A549 (cell line): ENCODE data around the gene PIK3R4. TPM values are rescaled to one million over a fixed set of nuclear protein-coding genes. Genes with fewer than 3 reads are reported as not detected.

Experiments
- ATAC-seq, 2 experiments: fragments of 200-7000 bp in 1 of 2; fragments of >200 bp in 1 of 2; cut with Nextera tagmentation in 1 of 2; cut with Tn5 transposase in 1 of 2; 3 replicates each; pipeline versions ENCODE4 v1.8.0 to v1.9.1; 2018 to 2020; ENCODE audit warnings: mild to moderate bottlenecking in 1 of 2, moderate library complexity in 1 of 2
- CTCF ChIA-PET: fragments of 300-600 bp; sonication (Branson Sonifier 250); formaldehyde crosslinking; extraction: SDS; loops from one replicate; lab custom pipeline; 2021; ENCODE audit warnings: antibody characterized with exemption, inconsistent platforms; lab: Yijun Ruan, JAX
- POLR2A ChIA-PET: fragments of 350-600 bp; formaldehyde crosslinking; extraction: SDS; loops from one replicate; lab custom pipeline; 2021; ENCODE audit warnings: antibody characterized with exemption, inconsistent platforms; lab: Yijun Ruan, JAX
- DNase-seq, 2 experiments: peaks; one replicate each; pipeline versions ENCODE4 v3.0.0 to v3.0.0-alpha.2; 2011 to 2016; ENCODE audit warnings: low read depth in 1 of 2, low spot score in 1 of 2
- FAIRE-seq: peaks from 2 replicates; lab custom pipeline; 2011; peaks lifted over from hg19 to GRCh38; lab: Jason Lieb, UNC
- H3K27ac ChIP-seq, 2 experiments: fragments of >200 bp; sonication (Bioruptor Twin); formaldehyde crosslinking; 3 replicates each; pipeline ENCODE4 v1.5.1; 2016 to 2017
- H3K4me1 ChIP-seq: fragments of >200 bp; sonication (Bioruptor Twin); formaldehyde crosslinking; 3 replicates; pipeline ENCODE4 v1.6.1; 2016
- H3K4me2 ChIP-seq: fragments of >200 bp; sonication (Bioruptor Twin); formaldehyde crosslinking; 3 replicates; pipeline ENCODE4 v1.6.1; 2016
- H3K4me3 ChIP-seq: fragments of >200 bp; sonication (Bioruptor Twin); formaldehyde crosslinking; 3 replicates; pipeline ENCODE4 v1.5.1; 2016
- H3K9me3 ChIP-seq: fragments of >200 bp; sonication (Bioruptor Twin); formaldehyde crosslinking; 3 replicates; pipeline ENCODE4 v1.6.1; 2016
- CBX8 ChIP-seq: fragments of 200-600 bp; sonication (generic); IDR thresholded peaks from 2 replicates; pipeline ENCODE4 v1.6.1; 2016
- CEBPB ChIP-seq, 2 experiments: fragments of >200 bp in 1 of 2; sonication (Bioruptor Twin) in 1 of 2; formaldehyde crosslinking in 1 of 2; IDR thresholded peaks; 2 replicates each; pipeline ENCODE4 v1.6.1; 2012 to 2016
- CHD2 ChIP-seq: fragments of 150-350 bp; IDR thresholded peaks from 2 replicates; pipeline ENCODE4 v1.6.1; 2014; ENCODE audit warnings: low read length; ENCODE audit not compliant: partially characterized antibody
- EHF ChIP-seq: fragments of 250-450 bp; sonication (Bioruptor Pico); IDR thresholded peaks from 2 replicates; pipeline ENCODE4 v1.5.0; 2020; ENCODE audit warnings: mild to moderate bottlenecking
- EP300 ChIP-seq, 2 experiments: fragments of >200 bp; sonication (Bioruptor Twin); formaldehyde crosslinking; IDR thresholded peaks; 2 replicates in 1 of 2; 3 replicates in 1 of 2; pipeline ENCODE4 v1.6.1; 2016 to 2017
- FOSL2 ChIP-seq, 2 experiments: fragments of 450-650 bp in 1 of 2; fragments of >200 bp in 1 of 2; sonication (Bioruptor Twin) in 1 of 2; formaldehyde crosslinking; IDR thresholded peaks; 2 replicates each; pipeline versions ENCODE4 v1.5.0 to v1.6.1; 2016 to 2020; ENCODE audit warnings: mild to moderate bottlenecking in 1 of 2, moderate library complexity in 1 of 2
- FOXS1 ChIP-seq: fragments of 250-450 bp; sonication (Bioruptor Pico); IDR thresholded peaks from 2 replicates; pipeline ENCODE4 v1.5.0; 2020; ENCODE audit warnings: mild to moderate bottlenecking, moderate library complexity
- HDAC2 ChIP-seq: fragments of 200-600 bp; sonication (generic); IDR thresholded peaks from 2 replicates; pipeline ENCODE4 v1.6.1; 2016
- HOXA7 ChIP-seq: fragments of 250-450 bp; sonication (Bioruptor Pico); IDR thresholded peaks from 2 replicates; pipeline ENCODE4 v1.5.0; 2020; ENCODE audit warnings: mild to moderate bottlenecking, moderate library complexity
- KDM5A ChIP-seq: fragments of 200-600 bp; sonication (generic); IDR thresholded peaks from 2 replicates; pipeline ENCODE4 v1.6.1; 2016; ENCODE audit warnings: antibody characterized with exemption, mild to moderate bottlenecking
- MAFK ChIP-seq: fragments of 450-650 bp; IDR thresholded peaks from 2 replicates; pipeline ENCODE4 v1.6.1; 2014; ENCODE audit not compliant: partially characterized antibody
- MAZ ChIP-seq: fragments of 150-350 bp; IDR thresholded peaks from 2 replicates; pipeline ENCODE4 v1.6.1; 2014; ENCODE audit warnings: antibody characterized with exemption, low read depth, low read length, borderline replicate concordance
- NFE2L2 ChIP-seq: fragments of 150-350 bp; conservative IDR thresholded peaks from 2 replicates; pipeline ENCODE4 v1.6.1; 2014; ENCODE audit warnings: low read length
- NPAS2 ChIP-seq: fragments of 250-450 bp; sonication (Bioruptor Pico); IDR thresholded peaks from 2 replicates; pipeline ENCODE4 v1.8.0; 2022; ENCODE audit warnings: mild to moderate bottlenecking, moderate library complexity, borderline replicate concordance
- POLR2AphosphoS2 ChIP-seq: conservative IDR thresholded peaks from 2 replicates; pipeline ENCODE4 v1.6.1; 2012; ENCODE audit warnings: low read length, improper control_type of control experiment, inconsistent platforms
- TP53 ChIP-seq: fragments of 250-450 bp; sonication (Bioruptor Pico); IDR thresholded peaks from 2 replicates; pipeline ENCODE4 v1.5.0; 2021; ENCODE audit warnings: mild to moderate bottlenecking, moderate library complexity
- WGBS: methylation state at CpG from one replicate; pipeline ENCODE4 v1.1.6; 2017; ENCODE audit errors: missing lambda C conversion rate; 5-methylcytosine and 5-hydroxymethylcytosine counted together
- polyA plus RNA-seq, 4 experiments: library from polyadenylated mRNA; depleted of rRNA in 3 of 4; stranded (reverse); fragments of >200 nt; fragmentation: RNase III in 1 of 4; extraction: RNeasy Plus Mini Kit Qiagen cat#74134 plus additional on column Dnase treatment in 1 of 4; gene quantifications; 2 replicates in 3 of 4; 3 replicates in 1 of 4; pipeline ENCODE4 v1.2.3, GENCODE V29; 2011 to 2017
- TF ChIP-seq, protein P1 (sequence below): fragments of 450-650 bp; IDR thresholded peaks from 2 replicates; pipeline ENCODE4 v1.6.1; 2014; ENCODE audit warnings: antibody characterized with exemption
- TF ChIP-seq, protein P2 (sequence below): fragments of >200 bp; sonication (Bioruptor Twin); formaldehyde crosslinking; IDR thresholded peaks from 3 replicates; pipeline ENCODE4 v1.5.1; 2016
- TF ChIP-seq, protein P3 (sequence below): fragments of >200 bp; sonication (Bioruptor Twin); formaldehyde crosslinking; IDR thresholded peaks from 3 replicates; pipeline ENCODE4 v1.6.1; 2016
- TF ChIP-seq, protein P4 (sequence below): fragments of 250-450 bp; sonication (Bioruptor Pico); IDR thresholded peaks from 2 replicates; pipeline ENCODE4 v1.5.0; 2021; ENCODE audit warnings: mild to moderate bottlenecking, moderate library complexity, borderline replicate concordance

PIK3R4 gene
- polyA plus RNA-seq, 2 of the 4 experiments (the other 2 are of a cell fraction), result 18.2 to 27.8 TPM

DNA sequence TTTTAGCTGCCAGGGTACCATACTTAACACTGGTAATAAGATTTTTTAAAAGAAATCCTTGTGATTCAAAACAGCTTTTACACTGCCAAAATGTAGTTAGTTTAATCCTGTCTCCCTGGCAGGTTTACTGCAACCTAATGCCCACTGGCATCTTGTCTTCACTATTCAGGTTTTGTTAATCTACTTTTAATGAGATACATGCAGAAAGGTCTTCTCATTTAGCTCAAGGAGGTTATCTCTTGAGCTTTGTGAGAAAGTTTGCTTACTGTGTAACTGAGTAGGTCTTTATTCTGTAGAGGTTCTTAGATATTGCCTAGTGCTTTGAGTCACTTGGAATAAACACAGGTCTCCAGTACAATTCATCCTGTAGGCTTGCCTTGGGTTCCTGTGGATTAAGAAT is 110.7 kb downstream of the PIK3R4 start:
- Histone ChIP-seq H3K27ac (no peak overlapping the region), H3K9me3 (no peaks in the 10 kb centered on the region), H3K4me3 (no peak overlapping the region), H3K4me2 (no peak overlapping the region), H3K4me1 (no peaks in the 10 kb centered on the region)
- ATAC-seq, result no peak
- no peak for TF ChIP-seq EHF (CRISPR knock-in tag)
- TF ChIP-seq MAFK, result no peak
- TF ChIP-seq CEBPB (IDR thresholded peaks at IDR 0.05), result no peak
- TF ChIP-seq POLR2AphosphoS2, result no peak
- TF ChIP-seq CHD2, result no peak
- TF ChIP-seq CBX8, result no peak
- DNase-seq, result no peak
- ChIA-PET POLR2A (no interaction called here), CTCF (no interaction called here)
- FAIRE-seq, result no peak

DNA sequence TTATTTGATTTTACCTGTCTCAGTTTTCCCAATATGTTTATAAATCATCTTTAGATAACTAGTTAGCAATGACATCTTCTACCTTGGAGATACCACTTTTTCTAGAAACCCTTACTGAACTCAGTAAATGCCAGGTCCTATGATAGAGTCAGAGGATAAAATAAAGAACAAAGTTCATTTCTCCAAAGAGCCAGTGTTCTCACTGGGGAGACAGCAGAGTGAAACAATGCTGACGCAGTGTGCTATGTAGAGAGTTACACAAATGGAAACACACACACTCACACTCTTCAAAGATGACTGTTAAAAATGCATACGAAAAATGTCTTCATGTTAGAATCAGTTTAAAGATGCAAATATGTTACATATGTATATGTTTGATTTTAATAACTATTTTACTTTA is 111.3 kb downstream of the PIK3R4 start:
- ChIA-PET POLR2A (no interaction called here), CTCF (no interaction called here)
- WGBS, result 41% methylated on average over 2 of the region's 2 CpGs
- FAIRE-seq (no peak), ATAC-seq (no peak), DNase-seq (no peak)
- Histone ChIP-seq H3K4me1 (no peaks in the 10 kb centered on the region), H3K9me3 (no peaks in the 10 kb centered on the region), H3K4me2 (no peak overlapping the region), H3K4me3 (no peak overlapping the region), H3K27ac (no peak overlapping the region)
- TF ChIP-seq KDM5A (no peak), TP53 (CRISPR knock-in tag) (no peak), HOXA7 (CRISPR knock-in tag) (no peak), HDAC2 (no peak), FOXS1 (CRISPR knock-in tag) (no peak), NPAS2 (no peak), EP300 (IDR thresholded peaks at IDR 0.05) (no peak), NFE2L2 (no peak), MAZ (no peak), FOSL2 (IDR thresholded peaks at IDR 0.05) (no peak), FOSL2 (CRISPR knock-in tag; IDR thresholded peaks at IDR 0.05) (no peak)
- TF ChIP-seq, protein P1, sequence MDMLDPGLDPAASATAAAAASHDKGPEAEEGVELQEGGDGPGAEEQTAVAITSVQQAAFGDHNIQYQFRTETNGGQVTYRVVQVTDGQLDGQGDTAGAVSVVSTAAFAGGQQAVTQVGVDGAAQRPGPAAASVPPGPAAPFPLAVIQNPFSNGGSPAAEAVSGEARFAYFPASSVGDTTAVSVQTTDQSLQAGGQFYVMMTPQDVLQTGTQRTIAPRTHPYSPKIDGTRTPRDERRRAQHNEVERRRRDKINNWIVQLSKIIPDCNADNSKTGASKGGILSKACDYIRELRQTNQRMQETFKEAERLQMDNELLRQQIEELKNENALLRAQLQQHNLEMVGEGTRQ, result no peak
- TF ChIP-seq, protein P2, sequence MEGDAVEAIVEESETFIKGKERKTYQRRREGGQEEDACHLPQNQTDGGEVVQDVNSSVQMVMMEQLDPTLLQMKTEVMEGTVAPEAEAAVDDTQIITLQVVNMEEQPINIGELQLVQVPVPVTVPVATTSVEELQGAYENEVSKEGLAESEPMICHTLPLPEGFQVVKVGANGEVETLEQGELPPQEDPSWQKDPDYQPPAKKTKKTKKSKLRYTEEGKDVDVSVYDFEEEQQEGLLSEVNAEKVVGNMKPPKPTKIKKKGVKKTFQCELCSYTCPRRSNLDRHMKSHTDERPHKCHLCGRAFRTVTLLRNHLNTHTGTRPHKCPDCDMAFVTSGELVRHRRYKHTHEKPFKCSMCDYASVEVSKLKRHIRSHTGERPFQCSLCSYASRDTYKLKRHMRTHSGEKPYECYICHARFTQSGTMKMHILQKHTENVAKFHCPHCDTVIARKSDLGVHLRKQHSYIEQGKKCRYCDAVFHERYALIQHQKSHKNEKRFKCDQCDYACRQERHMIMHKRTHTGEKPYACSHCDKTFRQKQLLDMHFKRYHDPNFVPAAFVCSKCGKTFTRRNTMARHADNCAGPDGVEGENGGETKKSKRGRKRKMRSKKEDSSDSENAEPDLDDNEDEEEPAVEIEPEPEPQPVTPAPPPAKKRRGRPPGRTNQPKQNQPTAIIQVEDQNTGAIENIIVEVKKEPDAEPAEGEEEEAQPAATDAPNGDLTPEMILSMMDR, result no peak
- TF ChIP-seq, protein P3, sequence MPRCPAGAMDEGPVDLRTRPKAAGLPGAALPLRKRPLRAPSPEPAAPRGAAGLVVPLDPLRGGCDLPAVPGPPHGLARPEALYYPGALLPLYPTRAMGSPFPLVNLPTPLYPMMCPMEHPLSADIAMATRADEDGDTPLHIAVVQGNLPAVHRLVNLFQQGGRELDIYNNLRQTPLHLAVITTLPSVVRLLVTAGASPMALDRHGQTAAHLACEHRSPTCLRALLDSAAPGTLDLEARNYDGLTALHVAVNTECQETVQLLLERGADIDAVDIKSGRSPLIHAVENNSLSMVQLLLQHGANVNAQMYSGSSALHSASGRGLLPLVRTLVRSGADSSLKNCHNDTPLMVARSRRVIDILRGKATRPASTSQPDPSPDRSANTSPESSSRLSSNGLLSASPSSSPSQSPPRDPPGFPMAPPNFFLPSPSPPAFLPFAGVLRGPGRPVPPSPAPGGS, result no peak
- TF ChIP-seq, protein P4, sequence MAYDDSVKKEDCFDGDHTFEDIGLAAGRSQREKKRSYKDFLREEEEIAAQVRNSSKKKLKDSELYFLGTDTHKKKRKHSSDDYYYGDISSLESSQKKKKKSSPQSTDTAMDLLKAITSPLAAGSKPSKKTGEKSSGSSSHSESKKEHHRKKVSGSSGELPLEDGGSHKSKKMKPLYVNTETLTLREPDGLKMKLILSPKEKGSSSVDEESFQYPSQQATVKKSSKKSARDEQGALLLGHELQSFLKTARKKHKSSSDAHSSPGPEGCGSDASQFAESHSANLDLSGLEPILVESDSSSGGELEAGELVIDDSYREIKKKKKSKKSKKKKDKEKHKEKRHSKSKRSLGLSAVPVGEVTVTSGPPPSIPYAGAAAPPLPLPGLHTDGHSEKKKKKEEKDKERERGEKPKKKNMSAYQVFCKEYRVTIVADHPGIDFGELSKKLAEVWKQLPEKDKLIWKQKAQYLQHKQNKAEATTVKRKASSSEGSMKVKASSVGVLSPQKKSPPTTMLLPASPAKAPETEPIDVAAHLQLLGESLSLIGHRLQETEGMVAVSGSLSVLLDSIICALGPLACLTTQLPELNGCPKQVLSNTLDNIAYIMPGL, result no peak

Other genes with a start within 250 kb of the PIK3R4 start
- gene COL6A6, start 229.7 kb downstream of the PIK3R4 start, polyA plus RNA-seq (2011; rRNA removed), result not detected in 2 replicates
- gene COL6A6, start 229.7 kb downstream of the PIK3R4 start, polyA plus RNA-seq (2017; fragmentation: RNase III; extraction: RNeasy Plus Mini Kit Qiagen cat#74134 plus additional on column Dnase treatment), result not detected in 3 replicates
- 69.4 and 74.3 TPM in 2 replicates for gene ATP2C1, start 147.3 kb upstream of the PIK3R4 start, polyA plus RNA-seq (2011; rRNA removed)
- gene ATP2C1, start 147.3 kb upstream of the PIK3R4 start, polyA plus RNA-seq (2017; fragmentation: RNase III; extraction: RNeasy Plus Mini Kit Qiagen cat#74134 plus additional on column Dnase treatment), result 48.1 to 48.8 TPM (median 48.3 TPM) in 3 replicates